Cerebellar nuclear complex (tissue), 1 donor: ENCODE results near the gene SYS1.
A peak's percentile ranks its signal among the peaks of the same experiment; 100 is the strongest.

ENCODE experiments used
- DNase-seq, 2 experiments: peaks; one replicate each; lab custom pipeline; 2025; lab: John Stamatoyannopoulos, UW

The SYS1 gene

GRCh38 chr20:45355209-45356084 lies 7.5 kb upstream of the SYS1 start:
- no peak for DNase-seq

DNA sequence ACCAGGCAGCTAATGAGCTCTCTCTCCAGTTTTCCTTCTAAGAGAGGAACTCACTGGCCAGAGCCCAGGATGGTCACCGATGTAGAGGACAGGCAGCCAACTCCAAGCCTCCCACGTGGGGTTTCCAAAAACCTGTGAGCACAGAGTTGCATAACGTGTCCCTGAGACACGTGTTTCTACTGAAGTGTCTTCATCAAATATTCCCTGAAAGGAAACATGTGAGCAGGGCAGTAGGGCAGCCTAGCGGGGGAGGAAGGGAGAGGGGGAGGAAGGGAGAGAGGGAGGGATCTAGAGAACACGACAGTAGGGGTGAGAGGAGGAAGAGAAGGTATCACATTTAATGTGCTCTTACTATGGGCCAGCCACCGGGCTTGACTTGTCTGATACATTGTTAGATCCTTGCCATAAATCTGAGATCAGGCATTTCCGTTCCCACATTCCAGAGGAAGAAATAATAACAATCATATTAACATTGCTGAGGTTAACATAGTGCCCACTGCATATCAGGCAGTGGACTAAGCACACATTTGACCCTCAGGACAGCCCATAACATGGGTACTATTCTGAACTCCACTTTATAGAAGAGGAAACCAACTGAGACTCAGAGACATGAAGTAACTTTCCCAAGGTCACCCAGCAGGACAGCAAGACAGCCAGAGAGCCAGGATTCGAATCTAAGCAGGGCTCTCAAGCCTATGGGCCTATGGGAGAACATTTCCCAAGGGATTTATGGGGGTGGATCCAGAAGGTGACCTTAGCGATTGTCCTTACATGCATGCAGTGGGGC lies 4.5 kb upstream of the SYS1 start:
- peak; percentile 49 to 53 for DNase-seq

GRCh38 chr20:45359069-45359405 lies 3.9 kb upstream of the SYS1 start:
- no peak for DNase-seq

GRCh38 chr20:45359406-45360148 lies 3.4 kb upstream of the SYS1 start:
- no peak for DNase-seq

DNA sequence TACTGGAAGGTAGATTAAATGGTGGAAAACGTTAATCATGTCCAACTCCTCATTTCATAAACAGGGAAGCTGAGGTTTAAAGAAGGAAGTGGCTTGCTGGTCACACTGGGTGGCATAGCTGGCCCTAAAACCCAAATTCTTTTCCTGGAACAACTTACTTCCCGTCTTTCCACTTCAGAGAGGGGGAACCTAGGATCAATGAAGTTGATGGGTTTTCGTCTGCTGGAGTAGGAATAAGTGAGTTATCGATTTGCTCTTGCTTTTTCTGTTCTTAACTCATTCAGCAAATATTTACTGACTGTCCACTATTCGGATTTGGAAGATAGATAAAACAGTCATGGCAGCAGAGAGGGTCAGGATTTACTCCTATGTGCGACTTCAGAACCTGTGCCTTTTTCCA lies 1.2 kb upstream of the SYS1 start:
- DNase-seq = no peak

GRCh38 chr20:45363611-45364492 lies 896 bp downstream of the SYS1 start:
- DNase-seq = no peak

DNA sequence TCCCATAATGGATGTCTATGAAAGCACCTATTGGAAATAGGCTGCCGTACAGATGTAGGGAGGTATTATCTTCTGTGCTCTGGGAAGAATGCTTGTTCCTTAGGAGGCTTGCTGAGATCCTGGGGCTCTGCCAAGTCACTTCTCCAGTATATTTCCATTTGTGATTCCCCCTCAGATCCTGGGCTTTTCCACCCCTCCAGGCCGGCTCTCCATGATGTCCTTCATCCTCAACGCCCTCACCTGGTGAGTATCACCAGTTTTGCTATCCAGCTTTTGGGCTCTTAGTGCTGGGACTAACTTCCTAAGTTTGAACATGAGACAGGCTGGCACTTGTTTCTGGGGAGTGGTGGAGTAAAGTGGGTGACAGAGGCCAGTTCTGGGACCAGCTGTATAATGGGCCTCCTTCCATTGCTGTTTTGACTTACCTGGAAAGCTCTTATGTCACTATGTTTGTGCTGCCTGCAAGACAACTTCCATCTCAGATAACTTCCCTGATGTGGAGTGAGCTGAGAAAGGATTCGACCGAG lies 2.6 kb downstream of the SYS1 start:
- DNase-seq = no peak

- DNase-seq = no peak
Measured at GRCh38 chr20:45366192-45366591, 3.2 kb downstream of the SYS1 start.

GRCh38 chr20:45366631-45367030 lies 3.7 kb downstream of the SYS1 start:
- DNase-seq = no peak

GRCh38 chr20:45367126-45367525 lies 4.2 kb downstream of the SYS1 start:
- no peak for DNase-seq

DNA sequence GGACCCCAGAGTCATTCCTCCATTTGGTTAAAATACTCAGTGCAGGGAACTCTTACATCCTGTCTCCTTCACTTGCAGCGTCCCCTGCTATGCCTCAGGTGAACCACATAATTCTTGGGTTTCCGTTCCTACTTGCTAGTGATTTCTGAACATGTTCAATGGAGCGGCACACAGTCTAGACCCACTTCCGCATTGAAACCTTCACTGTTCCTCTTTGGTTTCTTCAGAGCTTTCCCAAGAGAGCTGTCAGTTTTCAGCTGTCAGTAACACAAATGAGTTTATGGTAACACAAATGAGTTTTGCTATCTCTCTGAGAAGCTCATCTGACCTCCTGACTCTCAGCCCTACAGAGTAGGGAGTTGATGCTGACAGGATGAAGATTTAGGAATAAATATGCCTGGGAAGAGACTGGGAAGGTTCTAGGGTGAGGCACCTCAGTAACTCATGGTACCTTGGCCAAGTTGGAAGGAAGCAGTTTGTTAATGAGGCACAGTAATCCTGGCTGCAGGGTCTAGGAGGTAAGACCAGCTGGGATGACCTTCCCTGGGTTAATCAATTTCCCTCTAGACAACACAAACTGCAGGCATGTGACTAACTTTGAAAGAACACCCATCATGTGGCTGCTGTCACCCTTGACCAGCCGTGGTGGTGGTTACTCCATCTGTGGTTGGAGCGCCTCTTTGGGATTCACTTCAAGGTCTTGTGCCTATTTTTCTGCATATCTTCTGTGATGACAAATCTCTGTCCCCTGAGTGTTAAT lies 5.4 kb downstream of the SYS1 start:
- DNase-seq = no peak

DNA sequence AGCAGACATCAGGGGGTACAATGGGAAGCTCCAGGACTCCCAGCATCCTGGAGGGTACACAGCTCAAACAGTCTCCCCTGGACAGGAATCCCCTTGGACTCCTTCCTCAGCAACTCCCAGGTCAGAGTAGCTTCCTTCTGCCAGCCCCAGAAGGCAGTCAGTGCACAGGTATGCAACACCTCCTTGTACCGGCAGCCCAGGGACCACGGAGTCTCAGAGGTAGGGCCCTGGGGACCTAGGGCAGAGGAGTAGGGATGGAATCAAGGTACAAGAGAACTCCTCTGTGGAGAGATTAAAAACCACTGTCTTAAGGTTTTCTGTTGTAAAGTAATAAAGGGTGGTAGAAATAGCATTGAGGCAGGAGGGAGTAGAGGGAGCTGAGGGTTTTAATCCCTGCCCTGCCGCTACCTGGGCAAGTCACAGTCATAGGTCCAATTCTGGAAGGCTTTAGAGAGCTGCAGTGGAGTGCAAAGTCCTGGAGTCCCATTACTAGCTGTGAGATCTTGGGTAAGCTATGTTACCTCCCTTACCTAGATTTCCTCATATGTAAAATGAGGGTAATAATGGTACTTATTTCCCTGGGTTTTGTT lies 7.7 kb downstream of the SYS1 start:
- DNase-seq = no peak

GRCh38 chr20:45372241-45372640 lies 9.3 kb downstream of the SYS1 start:
- DNase-seq = no peak

DNA sequence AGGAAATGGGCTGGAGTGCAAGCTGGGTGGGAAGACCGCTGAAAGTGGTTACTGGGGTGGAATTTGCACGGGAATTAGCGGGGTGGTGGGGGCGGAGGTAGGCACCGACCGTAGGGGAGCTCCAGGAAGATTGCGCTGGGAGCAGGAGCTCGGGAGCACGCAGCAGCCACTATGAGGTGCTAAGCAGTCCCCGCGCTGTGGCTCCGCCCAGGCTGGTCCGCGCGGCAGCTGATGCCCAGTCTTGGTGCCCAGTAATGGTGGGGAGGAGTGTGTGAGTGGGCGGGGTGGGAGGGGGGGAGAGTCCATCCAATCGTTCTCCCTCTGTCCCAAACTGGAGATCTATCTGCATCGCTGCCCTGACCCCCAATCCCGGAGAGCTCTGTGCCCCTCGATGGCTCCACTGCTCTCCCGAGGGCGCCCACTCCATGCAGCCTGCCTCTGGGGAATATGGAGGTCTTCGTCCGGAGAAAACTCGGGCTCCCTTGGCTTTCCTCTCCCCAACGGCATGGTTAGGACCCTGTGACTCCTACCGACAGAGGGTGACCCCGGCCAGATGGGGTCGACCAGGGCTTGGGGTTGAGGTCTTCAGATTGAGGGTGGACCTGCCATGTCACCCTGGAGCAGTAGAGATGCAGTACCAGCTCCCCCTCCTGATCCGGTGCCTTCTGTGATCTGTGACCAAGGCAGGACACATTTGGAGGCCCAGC lies 9.8 kb downstream of the SYS1 start:
- no peak for DNase-seq

GRCh38 chr20:45373353-45374100 lies 10.6 kb downstream of the SYS1 start:
- peak in 1 of 2 experiments; percentile 77 for DNase-seq

DNA sequence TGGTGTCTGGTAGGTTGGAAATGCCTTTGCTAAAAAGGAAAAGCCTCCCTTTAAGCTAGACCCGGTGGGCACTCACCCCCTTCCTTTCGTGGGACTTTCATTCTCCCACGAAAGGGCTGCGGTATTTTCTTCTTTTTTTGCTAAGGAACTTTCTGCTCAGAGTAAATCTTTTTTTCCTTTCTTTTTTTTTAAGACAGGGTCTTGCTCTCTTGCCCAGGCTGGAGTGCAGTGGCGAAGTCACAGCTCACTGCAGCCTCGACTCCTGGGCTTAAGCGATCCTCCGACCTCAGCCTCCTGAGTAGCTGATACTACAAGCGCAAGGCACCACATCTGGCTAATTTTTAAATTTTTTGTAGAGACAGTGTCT lies 11.1 kb downstream of the SYS1 start:
- DNase-seq = no peak

DNA sequence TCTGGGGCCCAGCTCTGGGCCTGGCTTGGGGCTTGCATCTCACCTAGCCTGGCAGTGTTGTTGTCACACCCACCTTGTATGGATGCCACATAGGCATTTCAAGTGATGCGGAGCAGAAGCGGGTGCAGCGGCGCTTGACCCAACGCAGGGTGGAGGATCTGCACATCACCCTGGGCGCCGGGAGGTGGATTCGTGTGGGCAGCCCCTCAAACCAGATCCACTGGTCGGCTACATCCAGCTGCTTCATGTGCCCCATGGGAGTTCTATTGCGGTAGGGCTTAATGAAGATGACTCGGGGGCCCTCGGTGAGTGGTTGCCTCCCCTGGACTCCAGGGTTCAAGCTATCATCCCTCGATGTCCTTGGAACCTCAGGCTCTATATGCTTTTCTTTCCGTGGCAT lies 12.0 kb downstream of the SYS1 start:
- no peak for DNase-seq

DNA sequence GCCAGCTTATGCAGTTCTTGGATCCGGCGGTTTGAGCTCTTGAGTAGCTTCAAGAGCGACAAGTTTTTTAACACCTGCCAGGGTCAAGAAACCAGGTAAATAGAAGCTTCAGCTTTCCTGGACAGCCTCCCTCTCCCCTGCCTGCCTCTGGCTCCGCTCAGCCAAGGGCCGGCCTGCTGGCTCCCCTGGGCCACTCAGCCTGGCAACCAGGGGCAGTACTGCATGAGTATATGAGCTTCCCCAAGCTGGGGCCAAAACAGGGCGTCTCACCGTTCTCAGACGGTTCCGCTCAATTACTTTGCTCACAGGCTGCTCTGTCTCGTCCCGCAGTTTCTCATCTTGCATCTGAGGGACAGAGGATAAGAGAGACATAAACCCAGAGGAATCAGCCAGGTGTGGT lies 14.3 kb downstream of the SYS1 start:
- DNase-seq = no peak

DNA sequence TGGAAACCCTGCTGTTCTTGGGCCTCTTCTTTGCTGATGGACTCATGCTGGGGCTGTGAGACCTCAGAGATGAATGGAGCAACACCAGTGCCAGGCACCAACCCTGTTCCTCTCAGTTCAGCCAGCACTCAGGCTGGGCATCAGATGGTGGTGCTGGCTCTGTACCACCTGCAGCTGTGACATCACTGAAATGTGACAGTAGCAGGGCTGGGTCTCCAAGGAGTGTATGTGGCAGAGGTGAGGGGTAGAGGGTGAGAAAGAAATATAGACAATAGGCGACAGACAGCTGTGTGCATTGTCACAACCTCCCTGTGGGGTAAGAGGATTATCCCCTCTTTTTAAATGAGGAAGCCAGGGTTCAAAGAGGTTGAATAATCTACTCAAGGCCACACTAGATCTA lies 15.2 kb downstream of the SYS1 start, which contains the start of gene TP53TG5:
Gene TP53TG5, minus strand, starts transcription at position 135 of the 400 bp plus-strand sequence. Its CDS starts 89 bp downstream, at position 46.
- DNase-seq = no peak
